CD4-positive, alpha-beta memory T cell (primary cell): ENCODE measurements around the gene MCOLN3. TPM values are rescaled to one million over a fixed set of nuclear protein-coding genes. Genes with fewer than 3 reads are reported as not detected.

Experiments
- CTCF ChIA-PET: fragments of 350-600 bp; sonication (Branson Sonifier 250); formaldehyde crosslinking; loops from one replicate; lab custom pipeline; 2021; ENCODE audit warnings: inconsistent platforms; ENCODE audit not compliant: partially characterized antibody; lab: Charles Lee
- POLR2A ChIA-PET: fragments of 350-600 bp; sonication (Branson Sonifier 250); formaldehyde crosslinking; loops from one replicate; lab custom pipeline; 2021; ENCODE audit not compliant: partially characterized antibody; lab: Charles Lee
- DNase-seq, 5 donors: peaks; one replicate each; pipeline versions ENCODE4 v3.0.0 to v3.0.0-alpha.2; 2020 to 2022; ENCODE audit warnings: mixed read lengths in 1 of 5
- H3K27ac ChIP-seq: one replicate; pipeline ENCODE4 v1.7.0; 2013; ENCODE audit warnings: low read depth, low read length
- H3K27me3 ChIP-seq: 2 replicates; pipeline ENCODE4 v1.7.0; 2013; ENCODE audit warnings: mild to moderate bottlenecking, low read length, moderate library complexity; ENCODE audit not compliant: insufficient read depth
- H3K36me3 ChIP-seq: 2 replicates; pipeline ENCODE4 v1.7.0; 2013; ENCODE audit warnings: mild to moderate bottlenecking, low read length, moderate library complexity; ENCODE audit not compliant: insufficient read depth
- H3K4me1 ChIP-seq: 2 replicates; pipeline ENCODE4 v1.7.0; 2013; ENCODE audit warnings: mild to moderate bottlenecking, low read length, moderate library complexity; ENCODE audit not compliant: insufficient read depth
- H3K4me3 ChIP-seq, 2 donors: one replicate each; pipeline ENCODE4 v1.7.0; 2013; ENCODE audit warnings: low read length in 2 of 2, mild to moderate bottlenecking in 1 of 2
- H3K9me3 ChIP-seq, 2 donors: one replicate each; pipeline ENCODE4 v1.7.0; 2013; ENCODE audit warnings: low read length in 2 of 2, control low read depth in 1 of 2; ENCODE audit not compliant: control insufficient read depth in 1 of 2
- H3K27ac Mint-ChIP-seq, 7 donors: one replicate each; pipeline ENCODE4 v1.8.0; 2020 to 2021; ENCODE audit warnings: mixed read lengths in 7 of 7, mild to moderate bottlenecking in 6 of 7, inconsistent platforms in 3 of 7, moderate library complexity in 3 of 7
- H3K27me3 Mint-ChIP-seq, 2 donors: one replicate each; pipeline ENCODE4 v1.8.0; 2020 to 2021; ENCODE audit warnings: mixed read lengths in 2 of 2
- H3K36me3 Mint-ChIP-seq, 2 donors: one replicate each; pipeline ENCODE4 v1.8.0; 2020 to 2021; ENCODE audit warnings: mixed read lengths in 2 of 2, inconsistent platforms in 1 of 2, mild to moderate bottlenecking in 1 of 2
- H3K4me1 Mint-ChIP-seq, 4 donors: one replicate each; pipeline ENCODE4 v1.8.0; 2020 to 2021; ENCODE audit warnings: mixed read lengths in 4 of 4, mild to moderate bottlenecking in 1 of 4
- H3K4me3 Mint-ChIP-seq, 8 donors: one replicate each; pipeline ENCODE4 v1.8.0; 2020 to 2021; ENCODE audit warnings: mixed read lengths in 8 of 8, mild to moderate bottlenecking in 7 of 8, moderate library complexity in 6 of 8, inconsistent platforms in 3 of 8
- H3K9me3 Mint-ChIP-seq, 8 donors: one replicate each; pipeline ENCODE4 v1.8.0; 2020 to 2021; ENCODE audit warnings: mixed read lengths in 8 of 8, mild to moderate bottlenecking in 5 of 8, inconsistent platforms in 3 of 8, moderate library complexity in 1 of 8
- intact Hi-C: fragments of 100-400 bp; cut with micrococcal nuclease; formaldehyde crosslinking; loops from one replicate; pipeline ENCODE4 v1.15.1; 2023
- polyA plus RNA-seq, 2 donors: library from polyadenylated mRNA; unstranded; fragments of 300-500 nt; fragmentation: Illumina TruSeq; gene quantifications; one replicate each; pipeline ENCODE4 v1.2.3, GENCODE V29; 2021
- total RNA-seq, 2 experiments: library from RNA; stranded (reverse); gene quantifications; one replicate each; pipeline ENCODE4 v1.2.3, GENCODE V29; 2021

The MCOLN3 gene, protein sequence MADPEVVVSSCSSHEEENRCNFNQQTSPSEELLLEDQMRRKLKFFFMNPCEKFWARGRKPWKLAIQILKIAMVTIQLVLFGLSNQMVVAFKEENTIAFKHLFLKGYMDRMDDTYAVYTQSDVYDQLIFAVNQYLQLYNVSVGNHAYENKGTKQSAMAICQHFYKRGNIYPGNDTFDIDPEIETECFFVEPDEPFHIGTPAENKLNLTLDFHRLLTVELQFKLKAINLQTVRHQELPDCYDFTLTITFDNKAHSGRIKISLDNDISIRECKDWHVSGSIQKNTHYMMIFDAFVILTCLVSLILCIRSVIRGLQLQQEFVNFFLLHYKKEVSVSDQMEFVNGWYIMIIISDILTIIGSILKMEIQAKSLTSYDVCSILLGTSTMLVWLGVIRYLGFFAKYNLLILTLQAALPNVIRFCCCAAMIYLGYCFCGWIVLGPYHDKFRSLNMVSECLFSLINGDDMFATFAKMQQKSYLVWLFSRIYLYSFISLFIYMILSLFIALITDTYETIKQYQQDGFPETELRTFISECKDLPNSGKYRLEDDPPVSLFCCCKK
- total RNA-seq (1 to 10 TPM in 1 of 2 experiments, under 1 TPM in 1; 0.80 to 1.3 TPM), polyA plus RNA-seq (1 to 10 TPM; 3.2 to 4.3 TPM)

DNA sequence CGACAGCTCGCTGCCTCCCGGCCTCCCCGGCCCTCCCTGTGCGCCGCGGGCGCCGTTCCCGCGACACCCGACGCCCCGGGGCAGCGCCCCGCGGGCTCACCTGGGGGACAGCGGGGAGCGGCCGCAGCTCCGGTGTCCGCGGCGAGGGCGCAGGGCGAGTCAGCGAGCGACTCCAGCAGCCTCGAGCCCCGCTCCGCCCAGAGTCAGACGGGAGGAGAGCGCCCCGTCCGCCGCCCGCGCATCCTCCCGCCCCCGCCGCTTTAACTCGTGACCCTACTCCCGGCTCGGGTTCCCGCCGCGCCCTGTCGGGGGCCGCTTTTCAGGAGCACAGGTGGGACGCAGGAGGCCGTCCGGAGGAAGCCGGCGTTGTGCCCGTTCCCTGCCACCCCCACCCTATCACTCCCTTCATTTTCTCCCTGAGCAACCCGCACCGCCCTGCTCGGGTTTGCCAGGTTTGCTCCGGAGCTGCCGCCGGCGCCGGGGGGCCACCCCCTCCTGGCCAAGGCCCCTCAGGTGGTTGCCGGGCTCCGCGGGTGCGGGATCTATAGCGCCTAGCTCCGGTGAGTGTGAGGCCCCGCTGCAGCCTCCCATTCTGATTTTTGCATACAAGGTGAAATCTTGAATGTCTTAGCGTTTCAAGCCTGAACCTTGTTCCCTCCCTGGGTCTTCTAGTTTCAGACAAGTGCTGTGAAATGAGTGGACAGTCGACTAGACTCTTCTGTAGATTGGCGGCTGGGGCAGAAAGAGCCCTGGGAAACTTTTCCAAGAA, at the start of gene MCOLN3:
Gene MCOLN3 (minus strand): TSS at position 205 of the 769 bp plus-strand sequence. CDS start 3,140 bp downstream, outside the sequence.
- intact Hi-C loops: no loop called here
- Mint-ChIP-seq H3K9me3 (no peaks in the 10 kb centered on the region), H3K4me3 (peak within 1 kb of the TSS; percentile 76 to 87 (median 82)), H3K27me3 (peaks cover 21 to 36% of the 10 kb centered on the region in 2 donors), H3K4me1 (peaks cover 15 to 38% (median 25%) of the 10 kb centered on the region in 4 donors), H3K36me3 (no peaks in the 10 kb centered on the region), H3K27ac (peak within 1 kb of the TSS in 1 of 7 donors; percentile 67)
- Histone ChIP-seq H3K4me3 (peak within 1 kb of the TSS in 1 of 2 donors; percentile 39), H3K27ac (no peak within 1 kb of the TSS), H3K27me3 (peaks cover 24% of the 10 kb centered on the region), H3K4me1 (peaks cover 35% of the 10 kb centered on the region), H3K9me3 (no peaks in the 10 kb centered on the region), H3K36me3 (no peaks in the 10 kb centered on the region)
- peak in 4 of 5 donors; percentile 20 to 50 (median 34) for DNase-seq
- POLR2A ChIA-PET: interaction anchor here (1.0 to 1.4 kb wide), 2 partner anchors 21 to 211 kb away, joined by 3 to 4 read pairs; partner anchors contain the start of gene C1orf52
- CTCF ChIA-PET: interaction anchor here (0.8 to 4.8 kb wide), 4 partner anchors 9 to 206 kb away, joined by 3 to 16 read pairs (median 3); no protein-coding TSS in a partner anchor

DNA sequence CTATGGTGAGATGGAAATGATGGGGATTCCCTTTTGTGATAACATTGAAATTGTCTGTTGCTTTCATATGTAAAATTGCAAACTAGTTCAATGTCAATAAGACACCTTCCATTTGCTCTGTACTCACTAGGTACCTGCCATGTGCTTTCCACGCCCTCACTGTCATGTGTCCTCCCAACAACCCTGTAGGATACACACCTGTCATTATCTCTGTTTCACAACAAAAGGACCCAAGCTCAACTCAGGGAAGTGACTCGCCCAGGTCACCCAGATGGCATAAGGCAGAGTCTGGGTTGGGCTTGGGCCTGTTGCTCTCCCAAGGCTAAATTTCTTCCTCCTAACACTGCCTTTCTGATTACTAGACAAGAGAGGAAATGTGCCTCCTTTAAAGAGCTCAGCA, 45.3 kb upstream of the MCOLN3 start:
- H3K4me1 Mint-ChIP-seq: peaks cover 4 to 7% (median 6%) of the 10 kb centered on the region in 4 donors
- Histone ChIP-seq H3K4me3 (no peak overlapping the region), H3K9me3 (no peaks in the 10 kb centered on the region), H3K4me1 (peaks cover 12% of the 10 kb centered on the region), H3K27ac (no peak overlapping the region), H3K36me3 (no peaks in the 10 kb centered on the region), H3K27me3 (no peaks in the 10 kb centered on the region)
- peaks cover 5 to 10% of the 10 kb centered on the region in 2 donors for H3K27me3 Mint-ChIP-seq
- intact Hi-C loops: no loop called here
- DNase-seq: no peak
- no peak overlapping the region for H3K4me3 Mint-ChIP-seq
- ChIA-PET CTCF (no interaction called here), POLR2A (interaction anchor here (0.6 kb wide), 1 partner anchor 100 kb away, joined by 3 read pairs; no protein-coding TSS in a partner anchor)
- H3K36me3 Mint-ChIP-seq: peaks cover 0 to 2% of the 10 kb centered on the region in 2 donors
- H3K9me3 Mint-ChIP-seq: peaks cover 0 to 1% (median 0%) of the 10 kb centered on the region in 8 donors
- no peak overlapping the region for H3K27ac Mint-ChIP-seq

DNA sequence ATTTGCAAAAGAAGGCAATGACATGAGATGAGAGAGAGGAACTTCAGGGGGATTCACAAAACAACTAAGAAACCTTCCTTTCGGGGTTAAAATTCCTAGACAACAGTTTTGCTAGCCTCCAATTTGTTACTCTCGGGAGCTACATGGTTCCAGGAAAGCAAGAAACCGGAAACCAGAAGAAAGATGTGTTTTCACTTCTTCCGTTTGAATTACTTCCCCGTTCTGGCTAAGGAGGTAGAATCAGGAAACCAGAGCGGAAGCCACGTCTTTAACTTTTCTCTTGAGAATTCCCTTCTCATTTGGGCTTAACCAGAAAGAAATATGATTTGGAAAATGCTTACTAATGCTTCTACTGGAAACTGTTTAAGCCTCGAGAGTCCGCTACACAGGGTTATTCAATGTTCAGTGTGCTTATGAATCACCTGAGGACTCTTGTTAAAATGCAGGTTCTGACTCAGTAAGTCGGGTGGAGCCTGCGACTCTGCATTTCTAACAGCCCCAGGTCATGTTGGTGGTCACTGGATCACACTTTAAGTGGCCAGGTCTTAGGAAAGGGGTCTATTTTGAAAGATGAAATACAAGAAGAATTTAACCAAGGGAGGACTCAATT, 43.5 kb upstream of the MCOLN3 start:
- intact Hi-C loops: no loop called here
- no peaks in the 10 kb centered on the region for H3K36me3 Mint-ChIP-seq
- H3K4me3 Mint-ChIP-seq: peak overlapping the region in 6 of 8 donors; percentile 6 to 58 (median 46)
- peaks cover 5 to 10% of the 10 kb centered on the region in 2 donors for H3K27me3 Mint-ChIP-seq
- Histone ChIP-seq H3K9me3 (no peaks in the 10 kb centered on the region), H3K4me3 (no peak overlapping the region), H3K36me3 (no peaks in the 10 kb centered on the region), H3K27ac (no peak overlapping the region), H3K4me1 (peaks cover 12% of the 10 kb centered on the region), H3K27me3 (no peaks in the 10 kb centered on the region)
- DNase-seq: no peak
- ChIA-PET CTCF (no interaction called here), POLR2A (no interaction called here)
- H3K27ac Mint-ChIP-seq: peak overlapping the region in 4 of 7 donors; percentile 39 to 64 (median 50)
- peaks cover 4 to 7% (median 6%) of the 10 kb centered on the region in 4 donors for H3K4me1 Mint-ChIP-seq
- peaks cover 0 to 1% (median 0%) of the 10 kb centered on the region in 8 donors for H3K9me3 Mint-ChIP-seq

DNA sequence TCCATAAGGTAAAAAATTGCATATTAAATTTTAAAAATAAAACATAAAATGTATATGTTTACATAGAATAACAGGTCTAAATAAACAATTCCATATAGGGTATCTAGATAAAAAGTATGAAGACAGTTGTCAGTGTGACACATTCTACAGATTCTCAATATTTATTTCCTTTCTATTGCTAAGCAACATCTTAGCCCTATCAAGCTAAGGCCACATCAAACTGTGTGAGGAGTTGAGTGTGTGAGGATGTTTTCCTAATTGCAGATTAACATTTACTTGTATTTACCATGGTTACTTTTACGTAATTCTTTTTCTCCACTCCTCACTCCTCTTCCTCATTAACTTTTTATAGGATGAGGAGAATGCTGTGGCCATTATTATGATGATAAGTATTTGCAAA, 41.9 kb upstream of the MCOLN3 start:
- Histone ChIP-seq H3K9me3 (no peaks in the 10 kb centered on the region), H3K4me1 (peaks cover 12% of the 10 kb centered on the region), H3K27me3 (no peaks in the 10 kb centered on the region), H3K27ac (no peak overlapping the region), H3K36me3 (no peaks in the 10 kb centered on the region), H3K4me3 (no peak overlapping the region)
- Mint-ChIP-seq H3K27me3 (peaks cover 4 to 9% of the 10 kb centered on the region in 2 donors), H3K36me3 (no peaks in the 10 kb centered on the region), H3K4me1 (peaks cover 4 to 7% (median 6%) of the 10 kb centered on the region in 4 donors), H3K9me3 (peaks cover 0 to 1% (median 0%) of the 10 kb centered on the region in 8 donors), H3K27ac (peak overlapping the region in 2 of 7 donors; percentile 16 to 24), H3K4me3 (no peak overlapping the region)
- ChIA-PET POLR2A (no interaction called here), CTCF (no interaction called here)
- DNase-seq: peak; percentile 25 to 52 (median 33)
- intact Hi-C loops: no loop called here

DNA sequence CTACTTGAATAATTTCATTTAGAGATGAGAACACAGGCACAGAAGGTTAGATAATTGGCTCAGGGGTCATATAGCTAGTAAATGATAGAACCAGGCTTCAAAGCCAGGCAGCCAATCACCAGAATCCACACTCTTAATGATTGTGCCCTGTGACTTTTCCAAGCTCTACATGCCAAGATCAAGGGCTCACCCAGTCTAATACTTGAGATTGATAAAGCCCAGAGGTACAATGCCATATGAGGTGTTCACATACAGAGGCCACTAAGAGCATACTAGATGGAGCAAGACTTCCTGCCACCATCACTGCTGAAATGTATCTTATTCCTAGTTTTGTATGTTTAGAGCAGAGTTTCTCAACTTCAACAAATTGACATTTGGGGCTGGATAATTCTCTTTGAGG, 40.9 kb upstream of the MCOLN3 start:
- Histone ChIP-seq H3K27me3 (no peaks in the 10 kb centered on the region), H3K4me3 (no peak overlapping the region), H3K9me3 (no peaks in the 10 kb centered on the region), H3K36me3 (no peaks in the 10 kb centered on the region), H3K27ac (no peak overlapping the region), H3K4me1 (peaks cover 12% of the 10 kb centered on the region)
- DNase-seq: no peak
- intact Hi-C loops: no loop called here
- peaks cover 0 to 1% (median 0%) of the 10 kb centered on the region in 8 donors for H3K9me3 Mint-ChIP-seq
- H3K27me3 Mint-ChIP-seq: peaks cover 4 to 9% of the 10 kb centered on the region in 2 donors
- ChIA-PET CTCF (no interaction called here), POLR2A (no interaction called here)
- peak overlapping the region in 3 of 7 donors; percentile 8 to 37 (median 31) for H3K27ac Mint-ChIP-seq
- no peak overlapping the region for H3K4me3 Mint-ChIP-seq
- no peaks in the 10 kb centered on the region for H3K36me3 Mint-ChIP-seq
- H3K4me1 Mint-ChIP-seq: peaks cover 4 to 7% (median 6%) of the 10 kb centered on the region in 4 donors

DNA sequence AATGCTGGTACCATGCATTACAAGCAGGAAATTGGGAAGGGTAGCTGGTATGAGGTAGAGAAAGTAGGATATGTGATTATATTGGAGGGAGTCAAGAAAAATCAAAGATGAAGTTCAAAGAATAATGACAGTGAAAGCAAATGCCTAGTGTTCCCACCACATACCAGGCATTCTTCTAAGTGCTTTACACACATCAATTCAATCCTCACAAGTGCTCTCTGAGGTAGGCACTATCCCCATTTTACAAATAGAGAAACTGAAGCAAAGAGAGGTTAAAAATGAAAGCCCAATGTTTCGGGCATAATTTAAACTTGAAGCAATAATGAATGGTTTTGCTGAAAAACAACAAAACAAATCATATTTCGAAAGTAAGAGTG, 40.1 kb upstream of the MCOLN3 start:
- H3K4me3 Mint-ChIP-seq: no peak overlapping the region
- peaks cover 4 to 9% of the 10 kb centered on the region in 2 donors for H3K27me3 Mint-ChIP-seq
- POLR2A ChIA-PET: no interaction called here
- no peak overlapping the region for H3K27ac Mint-ChIP-seq
- no peaks in the 10 kb centered on the region for H3K36me3 Mint-ChIP-seq
- Histone ChIP-seq H3K4me1 (peaks cover 12% of the 10 kb centered on the region), H3K36me3 (no peaks in the 10 kb centered on the region), H3K9me3 (no peaks in the 10 kb centered on the region), H3K27ac (no peak overlapping the region), H3K27me3 (no peaks in the 10 kb centered on the region), H3K4me3 (no peak overlapping the region)
- CTCF ChIA-PET: no interaction called here
- intact Hi-C loops: no loop called here
- H3K4me1 Mint-ChIP-seq: peaks cover 4 to 7% (median 6%) of the 10 kb centered on the region in 4 donors
- peaks cover 0 to 1% (median 0%) of the 10 kb centered on the region in 8 donors for H3K9me3 Mint-ChIP-seq
- DNase-seq: no peak
